H9 (cell line): Measurements from ENCODE around the gene SLIT1. TPM values are rescaled to one million over a fixed set of nuclear protein-coding genes. Genes with fewer than 3 reads are reported as not detected.
A peak's percentile ranks its signal among the peaks of the same experiment; 100 is the strongest.

Experiments
- DNase-seq: peaks from one replicate; pipeline ENCODE4 v3.0.0-alpha.2; 2017
- H2AFZ ChIP-seq: one replicate; pipeline ENCODE4 v1.6.1; 2013; ENCODE audit warnings: mild to moderate bottlenecking, low read length, control low read depth, moderate library complexity
- H2AK5ac ChIP-seq: 2 replicates; pipeline ENCODE4 v1.6.1; 2013; ENCODE audit warnings: low read length, control low read depth, mixed read lengths; ENCODE audit not compliant: insufficient read length
- H2BK120ac ChIP-seq: one replicate; pipeline ENCODE4 v1.6.1; 2013; ENCODE audit warnings: low read depth, mild to moderate bottlenecking, low read length, control low read depth, inconsistent platforms; ENCODE audit not compliant: poor library complexity, severe bottlenecking
- H2BK12ac ChIP-seq: 2 replicates; pipeline ENCODE4 v1.6.1; 2013; ENCODE audit warnings: low read length, control low read depth, mixed read lengths, low read depth; ENCODE audit not compliant: insufficient read length
- H2BK15ac ChIP-seq: 2 replicates; pipeline ENCODE4 v1.6.1; 2013; ENCODE audit warnings: low read depth, low read length, control low read depth
- H2BK20ac ChIP-seq: one replicate; pipeline ENCODE4 v1.6.1; 2013; ENCODE audit warnings: low read depth, mild to moderate bottlenecking, low read length, control low read depth, inconsistent platforms; ENCODE audit not compliant: poor library complexity, severe bottlenecking
- H2BK5ac ChIP-seq: 2 replicates; pipeline ENCODE4 v1.6.1; 2013; ENCODE audit warnings: low read length, control low read depth, mixed read lengths; ENCODE audit not compliant: insufficient read length
- H3K14ac ChIP-seq: 2 replicates; pipeline ENCODE4 v1.6.1; 2013; ENCODE audit warnings: low read length, control low read depth; ENCODE audit not compliant: insufficient read depth
- H3K18ac ChIP-seq: 2 replicates; pipeline ENCODE4 v1.6.1; 2013; ENCODE audit warnings: low read depth, mild to moderate bottlenecking, mixed read lengths, low read length, control low read depth; ENCODE audit not compliant: insufficient read length
- H3K23ac ChIP-seq: 2 replicates; pipeline ENCODE4 v1.6.1; 2013; ENCODE audit warnings: low read length, control low read depth, mixed read lengths, low read depth; ENCODE audit not compliant: insufficient read length
- H3K23me2 ChIP-seq: 2 replicates; pipeline ENCODE4 v1.6.1; 2013; ENCODE audit warnings: low read depth, mild to moderate bottlenecking, mixed read lengths, low read length, control low read depth; ENCODE audit not compliant: insufficient read length, poor library complexity, severe bottlenecking
- H3K27ac ChIP-seq: 2 replicates; pipeline ENCODE4 v1.5.1; 2013; ENCODE audit warnings: low read length, control low read depth, mixed read lengths, low read depth; ENCODE audit not compliant: insufficient read length
- H3K27me3 ChIP-seq: 2 replicates; pipeline ENCODE4 v1.6.1; 2013; ENCODE audit warnings: low read length, control low read depth, inconsistent platforms; ENCODE audit not compliant: insufficient read depth
- H3K4ac ChIP-seq: 2 replicates; pipeline ENCODE4 v1.6.1; 2013; ENCODE audit warnings: low read depth, mild to moderate bottlenecking, control low read depth, inconsistent platforms, low read length, moderate library complexity
- H3K4me1 ChIP-seq: 2 replicates; pipeline ENCODE4 v1.6.1; 2013; ENCODE audit warnings: low read length, control low read depth, inconsistent platforms; ENCODE audit not compliant: insufficient read depth
- H3K4me2 ChIP-seq: 2 replicates; pipeline ENCODE4 v1.6.1; 2013; ENCODE audit warnings: low read length, control low read depth, mixed read lengths; ENCODE audit not compliant: insufficient read length, insufficient read depth
- H3K56ac ChIP-seq: 2 replicates; pipeline ENCODE4 v1.6.1; 2013; ENCODE audit warnings: low read depth, mild to moderate bottlenecking, mixed read lengths, low read length, control low read depth; ENCODE audit not compliant: insufficient read length
- H3K79me1 ChIP-seq: 2 replicates; pipeline ENCODE4 v1.6.1; 2013; ENCODE audit warnings: low read depth, mild to moderate bottlenecking, moderate library complexity, low read length, control low read depth, inconsistent platforms; ENCODE audit not compliant: insufficient read depth, poor library complexity, severe bottlenecking
- H3K79me2 ChIP-seq: 2 replicates; pipeline ENCODE4 v1.6.1; 2013; ENCODE audit warnings: low read length, control low read depth, inconsistent platforms; ENCODE audit not compliant: insufficient read depth
- H3K9ac ChIP-seq: 2 replicates; pipeline ENCODE4 v1.6.1; 2013; ENCODE audit warnings: low read length, control low read depth, mixed read lengths; ENCODE audit not compliant: insufficient read length; ENCODE audit errors: extremely low read depth
- H3K9me3 ChIP-seq: one replicate; pipeline ENCODE4 v1.6.1; 2013; ENCODE audit warnings: low read depth, low read length, inconsistent platforms; ENCODE audit not compliant: control insufficient read depth
- H3T11ph ChIP-seq: one replicate; pipeline ENCODE4 v1.6.1; 2013; ENCODE audit warnings: mild to moderate bottlenecking, low read length, control low read depth, inconsistent platforms
- H4K20me1 ChIP-seq: one replicate; pipeline ENCODE4 v1.6.1; 2013; ENCODE audit not compliant: control insufficient read depth, insufficient read length, insufficient read depth
- H4K5ac ChIP-seq: 2 replicates; pipeline ENCODE4 v1.6.1; 2013; ENCODE audit warnings: low read depth, mild to moderate bottlenecking, mixed read lengths, low read length, control low read depth; ENCODE audit not compliant: insufficient read length
- H4K8ac ChIP-seq: replicated peaks from 2 replicates; pipeline ENCODE4 v1.6.1; 2013; ENCODE audit warnings: low read length, control low read depth, mixed read lengths, low read depth; ENCODE audit not compliant: insufficient read length
- H4K91ac ChIP-seq: 2 replicates; pipeline ENCODE4 v1.6.1; 2013; ENCODE audit warnings: low read depth, mild to moderate bottlenecking, moderate library complexity, mixed read lengths, low read length, control low read depth; ENCODE audit not compliant: insufficient read length
- H3K27ac Mint-ChIP-seq, 3 experiments: 2 replicates in 2 of 3; 3 replicates in 1 of 3; pipeline ENCODE4 v1.8.0; 2020 to 2021; ENCODE audit warnings: mixed read lengths in 3 of 3, mild to moderate bottlenecking in 1 of 3, moderate library complexity in 1 of 3
- H3K27me3 Mint-ChIP-seq: 2 replicates; pipeline ENCODE4 v1.8.0; 2021; ENCODE audit warnings: low read depth, mild to moderate bottlenecking, moderate library complexity, mixed read lengths
- H3K36me3 Mint-ChIP-seq, 3 experiments: 2 replicates in 2 of 3; 3 replicates in 1 of 3; pipeline ENCODE4 v1.8.0; 2020 to 2021; ENCODE audit warnings: low read depth in 3 of 3, mixed read lengths in 3 of 3; ENCODE audit not compliant: insufficient read depth in 1 of 3
- H3K4me1 Mint-ChIP-seq, 2 experiments: 2 replicates each; pipeline ENCODE4 v1.8.0; 2020; ENCODE audit warnings: mixed read lengths in 2 of 2
- H3K4me3 Mint-ChIP-seq, 2 experiments: 2 replicates in 1 of 2; 3 replicates in 1 of 2; pipeline ENCODE4 v1.8.0; 2020 to 2021; ENCODE audit warnings: mild to moderate bottlenecking in 2 of 2, mixed read lengths in 2 of 2, moderate library complexity in 1 of 2
- H3K9me3 Mint-ChIP-seq, 2 experiments: 2 replicates in 1 of 2; 3 replicates in 1 of 2; pipeline ENCODE4 v1.8.0; 2020; ENCODE audit warnings: mild to moderate bottlenecking in 2 of 2, mixed read lengths in 2 of 2, moderate library complexity in 1 of 2
- CTCF ChIP-seq: fragments of 200-600 bp; sonication (generic); conservative IDR thresholded peaks from 3 replicates; pipeline ENCODE4 v1.8.0; 2021; ENCODE audit warnings: antibody characterized with exemption, mild to moderate bottlenecking
- WGBS: extraction: QIAGEN DNeasy Blood & Tissue Kit; methylation state at CpG from one replicate; pipeline ENCODE4 v1.1.7; 2013; ENCODE audit warnings: missing lambda C conversion rate, low lambda C conversion rate, mixed read lengths; ENCODE audit not compliant: insufficient read length; ENCODE audit errors: extremely low coverage; 5-methylcytosine and 5-hydroxymethylcytosine counted together
- total RNA-seq: library from RNA; stranded (reverse); gene quantifications from 2 replicates; pipeline ENCODE4 v1.2.1, GENCODE V29; 2021

Gene SLIT1
- total RNA-seq, 1 experiment from 2014 or later, result 0.57 TPM

- no peaks in the 10 kb centered on the region for H3K4me1 ChIP-seq
- H4K91ac ChIP-seq, result no peak overlapping the region
- TF ChIP-seq CTCF, result no peak
- WGBS, result no CpG with 5 or more reads among the region's 8 CpGs
- no peak overlapping the region for H2BK20ac ChIP-seq
- no peak overlapping the region for H2BK120ac ChIP-seq
- H2BK5ac ChIP-seq, result no peak overlapping the region
- no peaks in the 10 kb centered on the region for H3K9me3 Mint-ChIP-seq
- no peak overlapping the region for H3K27ac Mint-ChIP-seq
- no peak overlapping the region for H3T11ph ChIP-seq
- H4K20me1 ChIP-seq, result no peaks in the 10 kb centered on the region
- H3K18ac ChIP-seq, result no peak overlapping the region
- no peaks in the 10 kb centered on the region for H3K79me1 ChIP-seq
- no peak overlapping the region for H3K9ac ChIP-seq
- H3K23me2 ChIP-seq, result no peaks in the 10 kb centered on the region
- H3K27me3 Mint-ChIP-seq, result no peaks in the 10 kb centered on the region
- no peak overlapping the region for H3K23ac ChIP-seq
- H2BK12ac ChIP-seq, result no peak overlapping the region
- no peak overlapping the region for H2AK5ac ChIP-seq
- no peaks in the 10 kb centered on the region for H3K36me3 Mint-ChIP-seq
- H3K56ac ChIP-seq, result no peak overlapping the region
- H3K79me2 ChIP-seq, result no peaks in the 10 kb centered on the region
- H3K4me1 Mint-ChIP-seq, result peaks cover 0 to 7% of the 10 kb centered on the region in 2 experiments; a peak in 1 of 4 replicates
- H3K9me3 ChIP-seq, result no peaks in the 10 kb centered on the region
- no peak overlapping the region for H3K4me3 Mint-ChIP-seq
- no peaks in the 10 kb centered on the region for H3K27me3 ChIP-seq
- peak; percentile 19 for DNase-seq
- no peak overlapping the region for H3K4me2 ChIP-seq
- H2BK15ac ChIP-seq, result no peak overlapping the region
- no peak overlapping the region for H3K14ac ChIP-seq
- H4K8ac ChIP-seq, result no peak overlapping the region
- H2AFZ ChIP-seq, result no peak overlapping the region
- H3K27ac ChIP-seq, result no peak overlapping the region
- no peak overlapping the region for H3K4ac ChIP-seq
- no peak overlapping the region for H4K5ac ChIP-seq
Measured at GRCh38 chr10:97013568-97013967, 172.2 kb downstream of the SLIT1 start.
